GM19193 (cell line): ENCODE data around the gene DGAT2L6.

Experiments
- POLR2A ChIP-seq: IDR thresholded peaks from 4 replicates; pipeline ENCODE4 v1.6.1; 2011; ENCODE audit not compliant: insufficient read depth, insufficient read length; ENCODE audit errors: extremely low read depth

DGAT2L6 gene

GRCh38 chrX:70174754-70175153 lies 2.5 kb upstream of the DGAT2L6 start:
- no peak for TF ChIP-seq POLR2A

- TF ChIP-seq POLR2A: no peak
These were observed 1.9 kb upstream of the DGAT2L6 start for GRCh38 chrX:70175338-70175737.

- no peak for TF ChIP-seq POLR2A
These were observed 5.8 kb downstream of the DGAT2L6 start for GRCh38 chrX:70183091-70183490.

- TF ChIP-seq POLR2A: no peak
These were observed 12.9 kb downstream of the DGAT2L6 start for GRCh38 chrX:70190225-70190624.

GRCh38 chrX:70196961-70197720 lies 19.9 kb downstream of the DGAT2L6 start:
- TF ChIP-seq POLR2A: no peak

- no peak for TF ChIP-seq POLR2A
These were observed 24.4 kb downstream of the DGAT2L6 start for GRCh38 chrX:70201732-70202131.

- TF ChIP-seq POLR2A: no peak
These were observed 31.2 kb downstream of the DGAT2L6 start for GRCh38 chrX:70208479-70208878.

GRCh38 chrX:70219938-70220764 lies 42.9 kb downstream of the DGAT2L6 start:
- no peak for TF ChIP-seq POLR2A

GRCh38 chrX:70226048-70226447 lies 48.8 kb downstream of the DGAT2L6 start:
- no peak for TF ChIP-seq POLR2A

GRCh38 chrX:70226687-70227086 lies 49.4 kb downstream of the DGAT2L6 start:
- no peak for TF ChIP-seq POLR2A

GRCh38 chrX:70231666-70232065 lies 54.4 kb downstream of the DGAT2L6 start:
- TF ChIP-seq POLR2A: no peak

- TF ChIP-seq POLR2A: no peak
These were observed 57.1 kb downstream of the DGAT2L6 start, which contains the start of gene AWAT1 for GRCh38 chrX:70234355-70234754. Gene AWAT1 (plus strand): TSS chrX:70234655. CDS start chrX:70234696, 41 bp downstream.

- no peak for TF ChIP-seq POLR2A
These were observed 63.5 kb downstream of the DGAT2L6 start for GRCh38 chrX:70240751-70241150.

GRCh38 chrX:70241501-70241900 lies 64.2 kb downstream of the DGAT2L6 start:
- TF ChIP-seq POLR2A: no peak

- TF ChIP-seq POLR2A: no peak
These were observed 67.6 kb downstream of the DGAT2L6 start for GRCh38 chrX:70244881-70245280.

GRCh38 chrX:70247252-70247651 lies 70.0 kb downstream of the DGAT2L6 start:
- TF ChIP-seq POLR2A: no peak
